GM23338 (cell line): ENCODE measurements around the gene GOLT1A.

Source experiments
- CTCF ChIP-seq, 2 experiments: fragments of 200-600 bp in 1 of 2; sonication (generic) in 1 of 2; conservative IDR thresholded peaks; 2 replicates each; pipeline versions ENCODE4 v1.5.1 to v1.6.1; 2016 to 2017; ENCODE audit warnings: antibody characterized with exemption in 2 of 2, low read depth in 2 of 2, mild to moderate bottlenecking in 2 of 2, moderate library complexity in 1 of 2
- JUNB ChIP-seq: IDR thresholded peaks from one replicate; pipeline ENCODE4 v1.6.1; 2016; ENCODE audit warnings: antibody characterized with exemption; ENCODE audit not compliant: unreplicated experiment
- POLR2AphosphoS5 ChIP-seq: IDR thresholded peaks from 2 replicates; pipeline ENCODE4 v1.6.1; 2016; ENCODE audit warnings: antibody characterized with exemption, low read depth

- TF ChIP-seq CTCF (conservative IDR thresholded peaks at IDR 0.05; ENCODE audit: low read depth in 2 of 2) (no peak), POLR2AphosphoS5 (no peak), JUNB (no peak)
These were observed 12.3 kb downstream of the GOLT1A start for GRCh38 chr1:204201348-204202040.
